H1 (cell line): ENCODE measurements around the gene TMEM161A. TPM values are rescaled to one million over a fixed set of nuclear protein-coding genes. Genes with fewer than 3 reads are reported as not detected.

Source experiments
- CTCF ChIA-PET: fragments of 300-600 bp; sonication (Branson Sonifier 250); formaldehyde crosslinking; loops from one replicate; lab custom pipeline; 2021; ENCODE audit not compliant: partially characterized antibody; lab: Charles Lee
- POLR2A ChIA-PET: fragments of 300-600 bp; sonication (Branson Sonifier 250); formaldehyde crosslinking; loops from one replicate; lab custom pipeline; 2021; ENCODE audit warnings: inconsistent platforms; ENCODE audit not compliant: partially characterized antibody; lab: Charles Lee
- DNase-seq, 2 experiments: peaks; one replicate each; pipeline versions ENCODE4 v3.0.0 to v3.0.0-alpha.2; 2010 to 2022; ENCODE audit warnings: low spot score in 2 of 2, low read depth in 1 of 2, mixed read lengths in 1 of 2
- FAIRE-seq: peaks from 2 replicates; lab custom pipeline; 2011; peaks lifted over from hg19 to GRCh38; lab: Jason Lieb, UNC
- H2AFZ ChIP-seq: 2 replicates; pipeline ENCODE4 v1.8.1; 2012; ENCODE audit warnings: low read length, inconsistent platforms
- H2AK5ac ChIP-seq: 2 replicates; pipeline ENCODE4 v1.6.1; 2013; ENCODE audit warnings: low read depth, low read length
- H2BK120ac ChIP-seq: replicated peaks from 2 replicates; pipeline ENCODE3; 2013; ENCODE audit warnings: low read depth, low read length, inconsistent platforms
- H2BK12ac ChIP-seq: 2 replicates; pipeline ENCODE4 v1.6.1; 2013; ENCODE audit warnings: low read depth, low read length
- H2BK15ac ChIP-seq: 2 replicates; pipeline ENCODE4 v1.6.1; 2013; ENCODE audit warnings: low read length
- H2BK20ac ChIP-seq: 2 replicates; pipeline ENCODE4 v1.6.1; 2013; ENCODE audit warnings: low read length
- H2BK5ac ChIP-seq: 2 replicates; pipeline ENCODE4 v1.6.1; 2013; ENCODE audit warnings: low read depth, low read length
- H3K14ac ChIP-seq: 2 replicates; pipeline ENCODE4 v1.6.1; 2013; ENCODE audit warnings: inconsistent platforms; ENCODE audit not compliant: insufficient read length
- H3K18ac ChIP-seq: 2 replicates; pipeline ENCODE4 v1.6.1; 2013; ENCODE audit warnings: low read length; ENCODE audit errors: extremely low read depth
- H3K23ac ChIP-seq: 2 replicates; pipeline ENCODE4 v1.6.1; 2013; ENCODE audit warnings: inconsistent platforms; ENCODE audit not compliant: insufficient read length
- H3K23me2 ChIP-seq: 2 replicates; pipeline ENCODE4 v1.6.1; 2013; ENCODE audit warnings: low read depth, low read length
- H3K27ac ChIP-seq: 2 replicates; pipeline ENCODE4 v1.6.1; 2011; ENCODE audit warnings: low read depth, low read length, inconsistent platforms
- H3K27me3 ChIP-seq, 4 experiments: replicated peaks in 1 of 4; 1 replicate in 1 of 4; 2 replicates in 3 of 4; pipeline versions ENCODE4 v1.6.1 to v1.8.1; 2011 to 2013; ENCODE audit warnings: low read length in 3 of 4, mild to moderate bottlenecking in 3 of 4, inconsistent platforms in 2 of 4, mixed read lengths in 2 of 4, moderate library complexity in 1 of 4; ENCODE audit not compliant: control insufficient read depth in 3 of 4, insufficient read depth in 3 of 4; ENCODE audit errors: extremely low read depth in 1 of 4
- H3K36me3 ChIP-seq, 4 experiments: 2 replicates each; pipeline versions ENCODE4 v1.6.1 to v1.8.1; 2011 to 2013; ENCODE audit warnings: mild to moderate bottlenecking in 4 of 4, low read length in 3 of 4, moderate library complexity in 2 of 4, control low read depth in 1 of 4, inconsistent platforms in 1 of 4; ENCODE audit not compliant: insufficient read depth in 4 of 4, control insufficient read depth in 2 of 4
- H3K4ac ChIP-seq: replicated peaks from 2 replicates; pipeline ENCODE3; 2013; ENCODE audit warnings: low read length, low read depth, mixed read lengths, inconsistent platforms; ENCODE audit not compliant: insufficient read length
- H3K4me1 ChIP-seq, 4 experiments: replicated peaks in 1 of 4; 1 replicate in 1 of 4; 2 replicates in 3 of 4; pipeline versions ENCODE4 v1.6.1 to v1.8.1; 2011 to 2013; ENCODE audit warnings: low read length in 3 of 4, inconsistent platforms in 2 of 4, mixed read lengths in 1 of 4; ENCODE audit not compliant: insufficient read depth in 4 of 4, control insufficient read depth in 3 of 4
- H3K4me2 ChIP-seq, 2 experiments: 2 replicates each; pipeline versions ENCODE4 v1.6.1 to v1.8.1; 2011 to 2013; ENCODE audit warnings: low read depth in 2 of 2, low read length in 2 of 2, control low read depth in 1 of 2, inconsistent platforms in 1 of 2, mild to moderate bottlenecking in 1 of 2; ENCODE audit not compliant: insufficient read depth in 1 of 2
- H3K4me3 ChIP-seq, 4 experiments: fragments of 200-600, 300-600 bp in 1 of 4; sonication (generic), shearing (Covaris generic), sonication (Bioruptor Twin) in 1 of 4; 2 replicates each; pipeline versions ENCODE4 v1.5.1 to v1.8.1; 2011 to 2016; ENCODE audit warnings: low read length in 4 of 4, low read depth in 3 of 4, control low read depth in 2 of 4, inconsistent platforms in 2 of 4, mild to moderate bottlenecking in 2 of 4, mixed read lengths in 1 of 4, moderate library complexity in 1 of 4; ENCODE audit not compliant: insufficient read depth in 2 of 4; ENCODE audit errors: extremely low read depth in 1 of 4
- H3K56ac ChIP-seq: replicated peaks from 2 replicates; pipeline ENCODE3; 2013; ENCODE audit warnings: low read depth, mild to moderate bottlenecking, mixed read lengths, low read length, inconsistent platforms; ENCODE audit not compliant: insufficient read length
- H3K79me1 ChIP-seq: 2 replicates; pipeline ENCODE4 v1.6.1; 2013; ENCODE audit warnings: low read depth, low read length, control low read depth
- H3K79me2 ChIP-seq, 2 experiments: 2 replicates each; pipeline versions ENCODE4 v1.6.1 to v1.8.1; 2012 to 2013; ENCODE audit warnings: low read length in 2 of 2, mild to moderate bottlenecking in 2 of 2, inconsistent platforms in 1 of 2; ENCODE audit not compliant: insufficient read depth in 2 of 2, control insufficient read depth in 1 of 2
- H3K9ac ChIP-seq, 4 experiments: replicated peaks in 1 of 4; 1 replicate in 1 of 4; 2 replicates in 3 of 4; pipeline versions ENCODE4 v1.6.1 to v1.8.1; 2011 to 2013; ENCODE audit warnings: low read depth in 3 of 4, low read length in 3 of 4, control low read depth in 2 of 4, mild to moderate bottlenecking in 2 of 4, moderate library complexity in 2 of 4, inconsistent platforms in 1 of 4; ENCODE audit errors: extremely low read depth in 1 of 4
- H3K9me3 ChIP-seq, 2 experiments: 2 replicates each; pipeline versions ENCODE4 v1.6.1 to v1.8.1; 2012 to 2013; ENCODE audit warnings: mild to moderate bottlenecking in 2 of 2, moderate library complexity in 2 of 2, control low read depth in 1 of 2, inconsistent platforms in 1 of 2, low read depth in 1 of 2, low read length in 1 of 2, mixed read lengths in 1 of 2; ENCODE audit not compliant: insufficient read depth in 2 of 2
- H4K20me1 ChIP-seq, 2 experiments: replicated peaks in 1 of 2; 2 replicates each; pipeline versions ENCODE3 to v1.8.1; 2011 to 2013; ENCODE audit warnings: inconsistent platforms in 2 of 2, low read length in 2 of 2, mild to moderate bottlenecking in 1 of 2; ENCODE audit not compliant: insufficient read depth in 2 of 2, control insufficient read depth in 1 of 2
- H4K5ac ChIP-seq: 2 replicates; pipeline ENCODE4 v1.6.1; 2013; ENCODE audit warnings: low read length, low read depth, mixed read lengths, inconsistent platforms; ENCODE audit not compliant: insufficient read length
- H4K8ac ChIP-seq: 2 replicates; pipeline ENCODE4 v1.8.0; 2013; ENCODE audit warnings: mild to moderate bottlenecking, moderate library complexity, low read length, inconsistent platforms; ENCODE audit not compliant: insufficient read depth; ENCODE audit errors: extremely low read depth
- H4K91ac ChIP-seq: replicated peaks from 2 replicates; pipeline ENCODE3; 2013; ENCODE audit warnings: low read length, mixed read lengths, inconsistent platforms; ENCODE audit not compliant: insufficient read length
- ASH2L ChIP-seq: fragments of 200-600, 300-600 bp; sonication (generic); IDR thresholded peaks from one replicate; pipeline ENCODE4 v1.7.1; 2017; ENCODE audit warnings: low read length
- EP300 ChIP-seq, 2 experiments: IDR thresholded peaks; 1 replicate in 1 of 2; 2 replicates in 1 of 2; pipeline ENCODE4 v1.6.1; 2011 to 2012; ENCODE audit warnings: low read depth in 2 of 2, low read length in 2 of 2, mild to moderate bottlenecking in 2 of 2, borderline replicate concordance in 1 of 2, inconsistent platforms in 1 of 2, moderate library complexity in 1 of 2
- HDAC6 ChIP-seq: IDR thresholded peaks from one replicate; pipeline ENCODE4 v1.7.1; 2012; ENCODE audit warnings: low read depth, mild to moderate bottlenecking, inconsistent platforms, low read length, moderate library complexity
- SRF ChIP-seq: IDR thresholded peaks from 2 replicates; pipeline ENCODE4 v1.6.1; 2011; ENCODE audit warnings: mild to moderate bottlenecking, low read depth, low read length, moderate library complexity
- TAF1 ChIP-seq: IDR thresholded peaks from 2 replicates; pipeline ENCODE4 v1.6.1; 2011; ENCODE audit warnings: mild to moderate bottlenecking, low read depth, low read length
- TBP ChIP-seq: IDR thresholded peaks from 2 replicates; pipeline ENCODE4 v1.6.1; 2011; ENCODE audit warnings: low read depth, low read length, improper control_type of control experiment
- TCF12 ChIP-seq: IDR thresholded peaks from 2 replicates; pipeline ENCODE4 v1.6.1; 2011; ENCODE audit warnings: low read depth, mild to moderate bottlenecking, low read length
- WGBS, 2 experiments: shearing (Covaris generic) in 1 of 2; methylation state at CpG; one replicate each; pipeline versions ENCODE4 v1.1.6 to v1.1.7; 2013 to 2015; ENCODE audit warnings: low lambda C conversion rate in 2 of 2, mixed read lengths in 2 of 2, inconsistent platforms in 1 of 2, low coverage in 1 of 2, missing lambda C conversion rate in 1 of 2; ENCODE audit not compliant: insufficient replicate concordance in 2 of 2, insufficient coverage in 1 of 2, insufficient read length in 1 of 2; ENCODE audit errors: extremely low coverage in 1 of 2, missing lambda C conversion rate in 1 of 2; 5-methylcytosine and 5-hydroxymethylcytosine counted together
- polyA plus RNA-seq, 7 experiments: library from polyadenylated mRNA; depleted of rRNA in 3 of 7; stranded (reverse) in 5 of 7; unstranded in 2 of 7; fragments of >200 nt in 5 of 7; fragments of 200-250 nt in 2 of 7; gene quantifications; 1 replicate in 5 of 7; 2 replicates in 1 of 7; 4 replicates in 1 of 7; pipeline versions ENCODE4 v1.2.1 to v1.2.3, GENCODE V29; 2011 to 2013; ENCODE audit warnings: missing spikeins in 2 of 7, mixed read lengths in 2 of 7
- total RNA-seq: library from RNA; stranded (reverse); fragmentation: NEBNext Ultra II Directional; extraction: Animal tissue kit (Norgen Biotek cat#: 25700); gene quantifications from 2 replicates; pipeline ENCODE4 v1.2.1, GENCODE V29; 2021

The TMEM161A gene
- total and polyA plus RNA-seq, 2 of the 8 experiments (the other 6 are each of a cell fraction or from before 2014, with no cell fraction given), result 47.8 to 103 TPM

DNA sequence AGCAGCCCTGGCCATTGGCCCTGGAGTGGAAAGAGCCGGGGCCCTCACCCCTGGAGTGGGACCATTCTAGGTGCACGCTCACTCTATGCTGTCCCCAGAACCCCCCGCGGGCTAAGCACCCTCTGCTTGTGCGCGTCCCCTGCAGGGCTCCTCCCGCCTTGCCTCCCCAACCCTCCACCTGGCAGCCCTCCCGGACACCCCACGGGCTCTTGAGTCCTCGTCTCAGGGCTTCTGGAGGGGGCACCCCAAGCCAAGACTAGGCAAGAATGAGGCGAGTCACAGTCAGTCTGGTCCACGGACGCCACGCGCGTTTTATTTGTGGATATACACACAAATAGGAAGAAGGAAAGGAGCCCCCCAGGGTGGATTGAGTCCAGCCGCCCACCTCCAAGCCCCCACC lies 7.0 kb upstream of the TMEM161A start:
- POLR2A ChIA-PET, result interaction anchor here (0.7 to 5.7 kb wide), 3 partner anchors 14 to 32 kb away, joined by 3 to 33 read pairs (median 19); no protein-coding TSS in a partner anchor
- Histone ChIP-seq H2BK15ac (no peak overlapping the region), H3K27me3 (no peaks in the 10 kb centered on the region; a peak in 1 of 7 replicates), H3K27ac (no peak overlapping the region), H3K9ac (no peak overlapping the region), H4K5ac (no peak overlapping the region), H3K23me2 (no peaks in the 10 kb centered on the region), H3K23ac (no peak overlapping the region), H2AK5ac (no peak overlapping the region), H2BK5ac (no peak overlapping the region), H4K8ac (no peak overlapping the region), H3K36me3 (no peaks in the 10 kb centered on the region), H3K79me2 (no peaks in the 10 kb centered on the region), H3K4me1 (peaks cover 0 to 2% (median under 1%) of the 10 kb centered on the region in 4 experiments; a peak in 2 of 7 replicates), H3K4me2 (no peak overlapping the region), H3K79me1 (no peaks in the 10 kb centered on the region), H4K20me1 (no peaks in the 10 kb centered on the region), H3K14ac (no peak overlapping the region), H2AFZ (no peak overlapping the region), H2BK20ac (no peak overlapping the region), H3K18ac (no peak overlapping the region), H3K4me3 (no peak overlapping the region), H4K91ac (no peak overlapping the region), H3K56ac (no peak overlapping the region), H2BK12ac (no peak overlapping the region), H3K4ac (no peak overlapping the region), H3K9me3 (no peaks in the 10 kb centered on the region), H2BK120ac (no peak overlapping the region)
- no peak for DNase-seq
- TF ChIP-seq HDAC6 (no peak), SRF (no peak), TBP (no peak), EP300 (IDR thresholded peaks at IDR 0.05; ENCODE audit: borderline replicate concordance in 1 of 2, low read depth in 2 of 2, low read length in 2 of 2) (no peak), TCF12 (no peak), TAF1 (no peak), ASH2L (no peak)
- CTCF ChIA-PET, result interaction anchor here (0.7 to 4.7 kb wide), 22 partner anchors 9 to 345 kb away, joined by 3 to 85 read pairs (median 4); partner anchors contain the start of gene NR2C2AP
- 89% methylated on average over 13 of the region's 17 CpGs; no CpG with 5 or more reads in 1 of the 2 experiments for WGBS, 2 experiments
- FAIRE-seq, result no peak
